ENCODE measurements around the gene ITFG2. TPM values are rescaled to one million over a fixed set of nuclear protein-coding genes. Genes with fewer than 3 reads are reported as not detected.

Gene ITFG2
- total RNA-seq, 1 donor from 2014 or later: 17.6 TPM

- Histone ChIP-seq H3K27me3 (ENCODE audit: control insufficient read depth, insufficient read depth, low read length) (no peaks in the 10 kb centered on the region), H3K36me3 (ENCODE audit: control insufficient read depth, insufficient read depth, low read length) (peaks cover 25% of the 10 kb centered on the region), H3K4me3 (ENCODE audit: low read depth, low read length) (no peak overlapping the region)
- no peak for DNase-seq (ENCODE audit: low read depth)
- no peak for FAIRE-seq
- no peak for TF ChIP-seq CTCF (IDR thresholded peaks at IDR 0.05; ENCODE audit: insufficient read depth, low read length, severe bottlenecking)
Observed at GRCh38 chr12:2820432-2820831, 8.0 kb downstream of the ITFG2 start.

GRCh38 chr12:2823483-2823882, 11.0 kb downstream of the ITFG2 start:
- DNase-seq (ENCODE audit: low read depth) (no peak), FAIRE-seq (no peak)
- TF ChIP-seq CTCF (IDR thresholded peaks at IDR 0.05; ENCODE audit: insufficient read depth, low read length, severe bottlenecking): no peak
- H3K4me3 ChIP-seq (ENCODE audit: low read depth, low read length): no peak overlapping the region
- peaks cover 31% of the 10 kb centered on the region for H3K36me3 ChIP-seq (ENCODE audit: control insufficient read depth, insufficient read depth, low read length)
- H3K27me3 ChIP-seq (ENCODE audit: control insufficient read depth, insufficient read depth, low read length): no peaks in the 10 kb centered on the region

GRCh38 chr12:2824541-2824940, 12.1 kb downstream of the ITFG2 start:
- no peaks in the 10 kb centered on the region for H3K27me3 ChIP-seq (ENCODE audit: control insufficient read depth, insufficient read depth, low read length)
- no peak overlapping the region for H3K4me3 ChIP-seq (ENCODE audit: low read depth, low read length)
- H3K36me3 ChIP-seq (ENCODE audit: control insufficient read depth, insufficient read depth, low read length): peaks cover 31% of the 10 kb centered on the region
- FAIRE-seq (no peak), DNase-seq (ENCODE audit: low read depth) (no peak)
- no peak for TF ChIP-seq CTCF (IDR thresholded peaks at IDR 0.05; ENCODE audit: insufficient read depth, low read length, severe bottlenecking)

GRCh38 chr12:2825132-2825531, 12.7 kb downstream of the ITFG2 start:
- no peak for TF ChIP-seq CTCF (IDR thresholded peaks at IDR 0.05; ENCODE audit: insufficient read depth, low read length, severe bottlenecking)
- no peak for FAIRE-seq
- Histone ChIP-seq H3K36me3 (ENCODE audit: control insufficient read depth, insufficient read depth, low read length) (peaks cover 29% of the 10 kb centered on the region), H3K4me3 (ENCODE audit: low read depth, low read length) (no peak overlapping the region), H3K27me3 (ENCODE audit: control insufficient read depth, insufficient read depth, low read length) (no peaks in the 10 kb centered on the region)
- DNase-seq (ENCODE audit: low read depth): no peak

- TF ChIP-seq CTCF (IDR thresholded peaks at IDR 0.05; ENCODE audit: insufficient read depth, low read length, severe bottlenecking): no peak
- FAIRE-seq (no peak), DNase-seq (ENCODE audit: low read depth) (no peak)
- peaks cover 29% of the 10 kb centered on the region for H3K36me3 ChIP-seq (ENCODE audit: control insufficient read depth, insufficient read depth, low read length)
- no peaks in the 10 kb centered on the region for H3K27me3 ChIP-seq (ENCODE audit: control insufficient read depth, insufficient read depth, low read length)
- no peak overlapping the region for H3K4me3 ChIP-seq (ENCODE audit: low read depth, low read length)
Observed at GRCh38 chr12:2826036-2826435, 13.6 kb downstream of the ITFG2 start.

- DNase-seq (ENCODE audit: low read depth) (no peak), FAIRE-seq (no peak)
- Histone ChIP-seq H3K27me3 (ENCODE audit: control insufficient read depth, insufficient read depth, low read length) (no peaks in the 10 kb centered on the region), H3K36me3 (ENCODE audit: control insufficient read depth, insufficient read depth, low read length) (peaks cover 26% of the 10 kb centered on the region), H3K4me3 (ENCODE audit: low read depth, low read length) (no peak overlapping the region)
- no peak for TF ChIP-seq CTCF (IDR thresholded peaks at IDR 0.05; ENCODE audit: insufficient read depth, low read length, severe bottlenecking)
Observed at GRCh38 chr12:2826721-2827515, 14.4 kb downstream of the ITFG2 start.
